MM.1S (cell line): ENCODE results near the gene CCL19.

ENCODE experiments used
- EZH2 ChIP-seq: fragments of 300-600 bp; sonication (generic); optimal IDR thresholded peaks from 2 replicates; pipeline ENCODE3; 2017; ENCODE audit warnings: low read depth, mild to moderate bottlenecking, antibody characterized with exemption, low read length, mixed read lengths
- EZH2phosphoT487 ChIP-seq: fragments of 300-600 bp; sonication (generic); IDR thresholded peaks from 2 replicates; pipeline ENCODE4 v1.6.1; 2018; ENCODE audit warnings: antibody characterized with exemption, low read length
- TF ChIP-seq, protein P1 (sequence below): fragments of 300-600 bp; sonication (generic); IDR thresholded peaks from 2 replicates; pipeline ENCODE4 v1.5.1; 2016; ENCODE audit warnings: antibody characterized with exemption, low read length, mixed read lengths

DNA sequence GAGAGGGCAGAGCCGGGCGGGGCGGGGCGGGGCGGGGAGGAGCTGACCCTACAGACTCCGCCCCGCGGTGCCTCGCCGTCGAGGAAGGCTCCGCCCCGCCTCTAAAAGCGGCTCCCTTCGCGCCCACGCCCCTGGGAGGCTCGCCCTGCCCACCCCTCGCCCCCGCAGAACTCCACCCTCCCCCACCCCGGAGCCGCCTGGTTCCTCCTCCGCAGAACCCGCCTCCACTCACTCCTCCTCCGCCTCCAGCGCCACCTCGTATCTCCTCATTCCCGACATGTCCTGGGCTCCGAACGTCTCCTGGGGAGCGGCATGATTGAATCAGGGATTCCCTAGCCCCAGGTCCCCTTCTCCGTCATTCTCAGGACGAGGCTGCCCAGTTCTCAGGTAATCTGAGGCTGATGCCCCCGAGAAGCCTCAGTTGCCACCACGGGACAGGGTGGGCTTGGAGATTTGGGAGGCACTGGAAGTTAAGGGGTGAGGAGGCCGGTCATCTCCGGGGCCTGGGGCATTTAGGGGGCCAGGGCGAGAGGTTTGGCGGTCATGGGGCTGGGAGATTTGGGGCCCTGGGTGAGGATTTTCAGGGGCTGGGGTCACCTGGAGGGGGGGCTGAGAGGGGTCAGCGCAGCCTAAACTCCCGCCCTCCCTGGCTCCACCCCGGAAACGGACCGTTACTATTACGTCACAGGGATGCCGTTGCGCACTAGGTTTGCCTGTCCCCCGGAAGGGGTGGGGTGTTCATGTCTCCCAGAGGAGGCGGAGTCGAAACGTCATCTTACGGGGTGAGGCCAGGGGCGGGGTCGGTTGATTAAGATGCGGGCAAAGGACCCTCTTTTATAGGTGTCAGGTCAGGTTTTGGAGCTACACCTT is 25.5 kb downstream of the CCL19 start:
- TF ChIP-seq, protein P1, sequence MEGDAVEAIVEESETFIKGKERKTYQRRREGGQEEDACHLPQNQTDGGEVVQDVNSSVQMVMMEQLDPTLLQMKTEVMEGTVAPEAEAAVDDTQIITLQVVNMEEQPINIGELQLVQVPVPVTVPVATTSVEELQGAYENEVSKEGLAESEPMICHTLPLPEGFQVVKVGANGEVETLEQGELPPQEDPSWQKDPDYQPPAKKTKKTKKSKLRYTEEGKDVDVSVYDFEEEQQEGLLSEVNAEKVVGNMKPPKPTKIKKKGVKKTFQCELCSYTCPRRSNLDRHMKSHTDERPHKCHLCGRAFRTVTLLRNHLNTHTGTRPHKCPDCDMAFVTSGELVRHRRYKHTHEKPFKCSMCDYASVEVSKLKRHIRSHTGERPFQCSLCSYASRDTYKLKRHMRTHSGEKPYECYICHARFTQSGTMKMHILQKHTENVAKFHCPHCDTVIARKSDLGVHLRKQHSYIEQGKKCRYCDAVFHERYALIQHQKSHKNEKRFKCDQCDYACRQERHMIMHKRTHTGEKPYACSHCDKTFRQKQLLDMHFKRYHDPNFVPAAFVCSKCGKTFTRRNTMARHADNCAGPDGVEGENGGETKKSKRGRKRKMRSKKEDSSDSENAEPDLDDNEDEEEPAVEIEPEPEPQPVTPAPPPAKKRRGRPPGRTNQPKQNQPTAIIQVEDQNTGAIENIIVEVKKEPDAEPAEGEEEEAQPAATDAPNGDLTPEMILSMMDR, result no peak
- TF ChIP-seq EZH2phosphoT487 (no peak), EZH2 (no peak)
